ENCODE measurements around the gene RAB37. TPM values are rescaled to one million over a fixed set of nuclear protein-coding genes. Genes with fewer than 3 reads are reported as not detected.

RAB37 gene
- total RNA-seq, 1 experiment from 2014 or later = 2.5 TPM

GRCh38 chr17:74729368-74729767 is 7.7 kb upstream of the RAB37 start:
- Histone ChIP-seq H3K79me2 (ENCODE audit: insufficient read depth, low read length) (no peaks in the 10 kb centered on the region), H2BK15ac (ENCODE audit: low read depth, low read length) (no peak overlapping the region), H2BK120ac (ENCODE audit: low read depth, low read length, poor library complexity, severe bottlenecking) (no peak overlapping the region), H3K23ac (ENCODE audit: insufficient read length, low read depth, low read length) (no peak overlapping the region), H2AFZ (ENCODE audit: low read length) (no peak overlapping the region), H4K20me1 (ENCODE audit: control insufficient read depth, insufficient read depth, insufficient read length) (no peaks in the 10 kb centered on the region), H3K27me3 (ENCODE audit: insufficient read depth, low read length) (no peaks in the 10 kb centered on the region; the same call in 1 of the 2 replicates), H2BK20ac (ENCODE audit: low read depth, low read length, poor library complexity, severe bottlenecking) (no peak overlapping the region), H3T11ph (ENCODE audit: low read length) (no peak overlapping the region), H3K4me1 (ENCODE audit: insufficient read depth, low read length) (no peaks in the 10 kb centered on the region), H2BK5ac (ENCODE audit: insufficient read length, low read length) (no peak overlapping the region), H3K4ac (ENCODE audit: low read depth, low read length) (no peak overlapping the region), H2AK5ac (ENCODE audit: insufficient read length, low read length) (no peak overlapping the region), H4K5ac (ENCODE audit: insufficient read length, low read depth, low read length) (no peak overlapping the region), H4K8ac (replicated peaks; ENCODE audit: insufficient read length, low read depth, low read length) (no peak overlapping the region), H3K79me1 (ENCODE audit: insufficient read depth, low read depth, low read length, poor library complexity, severe bottlenecking) (no peaks in the 10 kb centered on the region), H3K23me2 (ENCODE audit: insufficient read length, low read depth, low read length, poor library complexity, severe bottlenecking) (no peaks in the 10 kb centered on the region), H3K9me3 (ENCODE audit: control insufficient read depth, low read depth, low read length) (no peaks in the 10 kb centered on the region), H3K14ac (ENCODE audit: insufficient read depth, low read length) (no peak overlapping the region), H3K27ac (ENCODE audit: insufficient read length, low read depth, low read length) (no peak overlapping the region), H2BK12ac (ENCODE audit: insufficient read length, low read depth, low read length) (no peak overlapping the region), H3K56ac (ENCODE audit: insufficient read length, low read depth, low read length) (no peak overlapping the region), H4K91ac (ENCODE audit: insufficient read length, low read depth, low read length) (no peak overlapping the region), H3K18ac (ENCODE audit: insufficient read length, low read depth, low read length) (no peak overlapping the region), H3K4me2 (ENCODE audit: insufficient read depth, insufficient read length, low read length) (no peak overlapping the region), H3K9ac (ENCODE audit: extremely low read depth, insufficient read length, low read length) (no peak overlapping the region)
- DNase-seq = no peak
- no peak overlapping the region for H3K4me3 Mint-ChIP-seq
- peaks cover 12% of the 10 kb centered on the region for H3K27me3 Mint-ChIP-seq (ENCODE audit: low read depth)
- no CpG with 5 or more reads among the region's 5 CpGs for WGBS (ENCODE audit: extremely low coverage, insufficient read length, low lambda C conversion rate)
- H3K27ac Mint-ChIP-seq = no peak overlapping the region
- no peaks in the 10 kb centered on the region for H3K9me3 Mint-ChIP-seq
- H3K36me3 Mint-ChIP-seq (ENCODE audit: insufficient read depth in 1 of 3, low read depth in 3 of 3) = no peaks in the 10 kb centered on the region
- H3K4me1 Mint-ChIP-seq = no peaks in the 10 kb centered on the region
- TF ChIP-seq CTCF (conservative IDR thresholded peaks at IDR 0.05) = no peak

All from H9 (cell line).